ENCODE data around the gene TMEM132A.

GRCh38 chr11:60915248-60915914 lies 8.9 kb upstream of the TMEM132A start:
- TF ChIP-seq POLR2AphosphoS5 (IDR thresholded peaks at IDR 0.05; ENCODE audit: insufficient read depth in 1 of 2, low read depth in 1 of 2) (peak; percentile 34 to 57), CTCF (IDR thresholded peaks at IDR 0.05) (peak in 1 of 3 experiments; percentile 13), POLR2A (IDR thresholded peaks at IDR 0.05) (no peak)

Measured in vagina (tissue), 2 donors.